Activated B cell treated with CpG ODN at 0.5 μM for 24 hours (primary cell): ENCODE results near the gene CHST9. TPM values are rescaled to one million over a fixed set of nuclear protein-coding genes. Genes with fewer than 3 reads are reported as not detected.

Experiments used
- ATAC-seq: fragments of 200-7000 bp; cut with Tn5 transposase; one replicate; pipeline ENCODE4 v1.10.0; 2021; ENCODE audit warnings: low read depth, mild to moderate bottlenecking, moderate library complexity
- CTCF ChIA-PET: fragments of 350-600 bp; sonication (Branson Sonifier 250); formaldehyde crosslinking; loops from one replicate; lab custom pipeline; 2021; ENCODE audit warnings: antibody characterized with exemption; lab: Charles Lee
- POLR2A ChIA-PET: fragments of 350-600 bp; sonication (Branson Sonifier 250); formaldehyde crosslinking; loops from one replicate; lab custom pipeline; 2021; ENCODE audit warnings: antibody characterized with exemption; lab: Charles Lee
- DNase-seq: peaks from one replicate; pipeline ENCODE4 v3.0.0; 2022
- H3K27ac Mint-ChIP-seq: one replicate; pipeline ENCODE4 v1.8.0; 2020; ENCODE audit warnings: mixed read lengths
- H3K27me3 Mint-ChIP-seq: one replicate; pipeline ENCODE4 v1.8.0; 2021; ENCODE audit warnings: mixed read lengths
- H3K36me3 Mint-ChIP-seq: one replicate; pipeline ENCODE4 v1.8.0; 2021; ENCODE audit warnings: low read depth, mixed read lengths
- H3K4me1 Mint-ChIP-seq: one replicate; pipeline ENCODE4 v1.8.0; 2021; ENCODE audit warnings: mixed read lengths
- H3K4me3 Mint-ChIP-seq: one replicate; pipeline ENCODE4 v1.8.0; 2020; ENCODE audit warnings: mild to moderate bottlenecking, mixed read lengths
- H3K9me3 Mint-ChIP-seq: one replicate; pipeline ENCODE4 v1.8.0; 2020; ENCODE audit warnings: mixed read lengths
- CTCF ChIP-seq: fragments of 200-600 bp; IDR thresholded peaks from one replicate; pipeline ENCODE4 v1.8.0; 2022; ENCODE audit warnings: antibody characterized with exemption, mild to moderate bottlenecking
- intact Hi-C: fragments of 100-400 bp; cut with micrococcal nuclease; formaldehyde crosslinking; loops from one replicate; pipeline ENCODE4 v1.15.1; 2024
- total RNA-seq: library from RNA; stranded (reverse); gene quantifications from 2 replicates; pipeline ENCODE4 v1.2.3, GENCODE V29; 2022

Gene CHST9
- total RNA-seq, 1 donor from 2014 or later: not detected

- Mint-ChIP-seq H3K4me3 (no peak overlapping the region), H3K27ac (no peak overlapping the region), H3K36me3 (no peaks in the 10 kb centered on the region), H3K27me3 (no peaks in the 10 kb centered on the region), H3K9me3 (peaks cover 2% of the 10 kb centered on the region), H3K4me1 (no peaks in the 10 kb centered on the region)
- ChIA-PET POLR2A (no interaction called here), CTCF (no interaction called here)
- intact Hi-C loops: no loop called here
- DNase-seq: no peak
- peak; percentile 54 for ATAC-seq
- no peak for TF ChIP-seq CTCF
These were observed 111.7 kb downstream of the CHST9 start for GRCh38 chr18:27073404-27073830.

GRCh38 chr18:27064673-27065072 is 120.4 kb downstream of the CHST9 start:
- POLR2A ChIA-PET: no interaction called here
- Mint-ChIP-seq H3K4me3 (no peak overlapping the region), H3K36me3 (no peaks in the 10 kb centered on the region), H3K27ac (no peak overlapping the region), H3K9me3 (peaks cover 2% of the 10 kb centered on the region), H3K4me1 (no peaks in the 10 kb centered on the region), H3K27me3 (no peaks in the 10 kb centered on the region)
- intact Hi-C loops: no loop called here
- no peak for TF ChIP-seq CTCF
- DNase-seq: no peak
- CTCF ChIA-PET: no interaction called here
- ATAC-seq: no peak

GRCh38 chr18:27062802-27063201 is 122.3 kb downstream of the CHST9 start:
- ChIA-PET POLR2A (no interaction called here), CTCF (no interaction called here)
- no peaks in the 10 kb centered on the region for H3K27me3 Mint-ChIP-seq
- no peaks in the 10 kb centered on the region for H3K4me1 Mint-ChIP-seq
- no peak overlapping the region for H3K4me3 Mint-ChIP-seq
- no peak for TF ChIP-seq CTCF
- no peak overlapping the region for H3K27ac Mint-ChIP-seq
- no peak for DNase-seq
- intact Hi-C loops: no loop called here
- ATAC-seq: no peak
- peaks cover 2% of the 10 kb centered on the region for H3K9me3 Mint-ChIP-seq
- H3K36me3 Mint-ChIP-seq: no peaks in the 10 kb centered on the region

GRCh38 chr18:27061488-27062095 is 123.5 kb downstream of the CHST9 start:
- no peak for DNase-seq
- CTCF ChIA-PET: no interaction called here
- no peak for TF ChIP-seq CTCF
- Mint-ChIP-seq H3K36me3 (no peaks in the 10 kb centered on the region), H3K4me1 (no peaks in the 10 kb centered on the region), H3K27ac (no peak overlapping the region), H3K4me3 (no peak overlapping the region), H3K9me3 (peaks cover 2% of the 10 kb centered on the region), H3K27me3 (no peaks in the 10 kb centered on the region)
- POLR2A ChIA-PET: no interaction called here
- no peak for ATAC-seq
- intact Hi-C loops: no loop called here

- H3K27ac Mint-ChIP-seq: no peak overlapping the region
- TF ChIP-seq CTCF: no peak
- H3K4me3 Mint-ChIP-seq: no peak overlapping the region
- ATAC-seq (no peak), DNase-seq (no peak)
- no peaks in the 10 kb centered on the region for H3K36me3 Mint-ChIP-seq
- peaks cover 4% of the 10 kb centered on the region for H3K9me3 Mint-ChIP-seq
- CTCF ChIA-PET: no interaction called here
- no peaks in the 10 kb centered on the region for H3K4me1 Mint-ChIP-seq
- intact Hi-C loops: no loop called here
- no peaks in the 10 kb centered on the region for H3K27me3 Mint-ChIP-seq
- POLR2A ChIA-PET: no interaction called here
These were observed 127.4 kb downstream of the CHST9 start for GRCh38 chr18:27057519-27058234.
